ENCODE data around the gene TTC39B. TPM values are rescaled to one million over a fixed set of nuclear protein-coding genes. Genes with fewer than 3 reads are reported as not detected.

The TTC39B gene
- total RNA-seq, 1 donor from 2014 or later, result 8.5 TPM

DNA sequence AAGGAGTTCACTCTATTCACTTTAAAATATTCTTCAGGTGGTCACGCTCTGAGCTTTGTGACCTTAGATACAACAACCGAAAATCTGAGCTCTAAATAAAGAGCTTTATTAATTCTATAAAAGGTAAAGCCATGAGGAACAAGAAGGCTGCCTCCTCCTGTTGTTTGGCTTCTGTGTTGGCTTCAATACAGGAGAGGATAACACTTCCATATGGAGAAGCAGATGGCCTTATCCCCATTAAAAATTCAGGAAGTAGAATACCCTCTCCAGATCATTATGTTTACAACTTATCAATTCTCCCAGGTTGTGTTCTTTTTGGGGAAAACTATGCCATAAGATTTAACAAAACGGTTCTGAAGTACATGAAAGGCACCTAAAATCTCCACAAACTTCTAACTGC, 128.4 kb downstream of the TTC39B start:
- Mint-ChIP-seq H3K27ac (no peak overlapping the region), H3K4me3 (no peak overlapping the region), H3K9me3 (no peaks in the 10 kb centered on the region), H3K4me1 (ENCODE audit: unreplicated experiment) (peaks cover 16% of the 10 kb centered on the region), H3K36me3 (peaks cover 18% of the 10 kb centered on the region), H3K27me3 (no peaks in the 10 kb centered on the region)
- TF ChIP-seq, protein P1, sequence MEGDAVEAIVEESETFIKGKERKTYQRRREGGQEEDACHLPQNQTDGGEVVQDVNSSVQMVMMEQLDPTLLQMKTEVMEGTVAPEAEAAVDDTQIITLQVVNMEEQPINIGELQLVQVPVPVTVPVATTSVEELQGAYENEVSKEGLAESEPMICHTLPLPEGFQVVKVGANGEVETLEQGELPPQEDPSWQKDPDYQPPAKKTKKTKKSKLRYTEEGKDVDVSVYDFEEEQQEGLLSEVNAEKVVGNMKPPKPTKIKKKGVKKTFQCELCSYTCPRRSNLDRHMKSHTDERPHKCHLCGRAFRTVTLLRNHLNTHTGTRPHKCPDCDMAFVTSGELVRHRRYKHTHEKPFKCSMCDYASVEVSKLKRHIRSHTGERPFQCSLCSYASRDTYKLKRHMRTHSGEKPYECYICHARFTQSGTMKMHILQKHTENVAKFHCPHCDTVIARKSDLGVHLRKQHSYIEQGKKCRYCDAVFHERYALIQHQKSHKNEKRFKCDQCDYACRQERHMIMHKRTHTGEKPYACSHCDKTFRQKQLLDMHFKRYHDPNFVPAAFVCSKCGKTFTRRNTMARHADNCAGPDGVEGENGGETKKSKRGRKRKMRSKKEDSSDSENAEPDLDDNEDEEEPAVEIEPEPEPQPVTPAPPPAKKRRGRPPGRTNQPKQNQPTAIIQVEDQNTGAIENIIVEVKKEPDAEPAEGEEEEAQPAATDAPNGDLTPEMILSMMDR (conservative IDR thresholded peaks at IDR 0.05), result no peak
- no peak for DNase-seq (ENCODE audit: extremely low spot score, unreplicated experiment)

DNA sequence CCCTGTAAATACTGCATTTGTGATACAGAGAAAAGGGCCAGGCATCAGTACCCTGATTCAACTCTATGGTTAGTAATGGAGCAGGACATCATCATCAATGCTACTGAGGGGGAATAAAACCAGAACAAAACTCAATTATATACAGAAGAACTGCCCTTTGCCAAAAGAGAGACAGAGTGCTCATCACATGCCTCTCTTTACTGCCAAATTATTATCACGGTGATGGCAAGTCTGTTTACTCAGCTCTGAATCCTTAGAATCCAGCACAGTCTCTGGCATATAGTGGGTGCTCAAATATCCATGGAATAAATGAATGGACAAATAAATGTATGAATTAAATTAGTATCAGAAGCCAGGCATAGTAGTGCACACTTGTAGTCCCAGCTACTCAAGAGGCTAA, 130.2 kb downstream of the TTC39B start:
- peaks cover 9% of the 10 kb centered on the region for H3K4me1 Mint-ChIP-seq (ENCODE audit: unreplicated experiment)
- no peak for DNase-seq (ENCODE audit: extremely low spot score, unreplicated experiment)
- TF ChIP-seq, protein P1 (conservative IDR thresholded peaks at IDR 0.05), result no peak
- H3K27ac Mint-ChIP-seq, result no peak overlapping the region
- peaks cover 16% of the 10 kb centered on the region for H3K36me3 Mint-ChIP-seq
- no peaks in the 10 kb centered on the region for H3K27me3 Mint-ChIP-seq
- H3K4me3 Mint-ChIP-seq, result no peak overlapping the region
- no peaks in the 10 kb centered on the region for H3K9me3 Mint-ChIP-seq

DNA sequence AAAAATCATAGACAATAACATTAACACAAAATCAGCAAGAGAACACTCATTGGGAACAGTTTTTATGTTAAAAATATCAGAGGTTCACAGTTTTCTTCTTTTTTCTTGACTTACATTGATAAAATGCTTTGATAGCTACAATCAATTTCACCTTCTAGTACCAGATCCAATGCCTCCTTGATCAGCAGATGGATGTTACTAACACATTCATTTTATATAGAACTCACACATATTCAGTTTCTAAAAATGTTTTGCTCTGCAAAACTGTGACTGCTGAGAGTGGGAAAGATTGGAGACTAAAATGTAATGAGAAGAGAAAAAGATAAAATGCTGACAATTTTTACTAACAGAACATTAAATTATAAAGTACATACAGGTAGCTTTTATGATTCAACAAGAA, 143.1 kb downstream of the TTC39B start:
- Mint-ChIP-seq H3K4me3 (no peak overlapping the region), H3K4me1 (ENCODE audit: unreplicated experiment) (no peaks in the 10 kb centered on the region), H3K27ac (no peak overlapping the region), H3K36me3 (no peaks in the 10 kb centered on the region), H3K9me3 (no peaks in the 10 kb centered on the region), H3K27me3 (no peaks in the 10 kb centered on the region)
- TF ChIP-seq, protein P1 (conservative IDR thresholded peaks at IDR 0.05), result no peak
- DNase-seq (ENCODE audit: extremely low spot score, unreplicated experiment), result no peak

DNA sequence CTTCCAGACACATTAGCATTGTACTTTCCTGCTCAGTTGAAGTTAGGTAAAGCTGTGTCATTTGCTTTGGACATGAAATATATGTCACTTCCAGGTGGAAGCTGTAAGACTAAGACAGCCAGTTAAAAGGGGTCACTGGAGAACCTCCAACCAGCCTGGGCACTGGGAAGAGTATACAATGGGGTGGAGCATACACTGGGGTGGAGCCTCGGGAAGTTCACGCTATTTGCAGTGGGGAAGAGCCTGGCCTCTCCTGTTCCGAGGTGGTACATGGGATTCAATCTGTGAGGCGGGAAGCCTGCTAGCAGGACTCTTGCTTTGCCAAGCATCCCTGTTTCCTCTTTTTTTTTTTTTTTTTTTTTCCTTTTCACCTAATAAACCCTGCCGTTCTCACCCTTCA, 145.3 kb downstream of the TTC39B start:
- TF ChIP-seq, protein P1 (conservative IDR thresholded peaks at IDR 0.05), result no peak
- no peaks in the 10 kb centered on the region for H3K27me3 Mint-ChIP-seq
- H3K9me3 Mint-ChIP-seq, result no peaks in the 10 kb centered on the region
- H3K4me3 Mint-ChIP-seq, result no peak overlapping the region
- DNase-seq (ENCODE audit: extremely low spot score, unreplicated experiment), result no peak
- H3K4me1 Mint-ChIP-seq (ENCODE audit: unreplicated experiment), result peaks cover 1% of the 10 kb centered on the region
- no peak overlapping the region for H3K27ac Mint-ChIP-seq
- no peaks in the 10 kb centered on the region for H3K36me3 Mint-ChIP-seq

DNA sequence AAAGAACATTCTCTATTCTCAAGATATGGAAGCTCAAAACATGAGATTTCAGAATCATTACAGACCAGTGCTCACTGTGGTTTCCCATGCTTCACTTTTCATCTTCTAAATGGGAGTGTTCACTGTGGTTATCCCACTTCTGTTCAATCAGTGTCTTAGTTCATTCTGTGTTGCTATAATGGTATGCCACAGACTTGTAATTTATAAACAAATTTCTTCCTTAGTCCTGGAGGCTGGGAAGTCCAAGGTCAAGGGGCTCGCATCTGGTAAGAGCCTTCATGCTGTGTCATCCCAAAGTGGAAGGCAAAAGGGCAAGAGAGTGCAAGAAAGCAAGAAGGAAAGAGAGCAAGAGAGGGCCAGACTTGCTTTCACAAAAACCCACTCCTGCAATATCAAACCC, 146.3 kb downstream of the TTC39B start:
- H3K9me3 Mint-ChIP-seq, result no peaks in the 10 kb centered on the region

More for the DNA sequence above, 146.3 kb downstream of the TTC39B start:
- no peaks in the 10 kb centered on the region for H3K36me3 Mint-ChIP-seq
- no peak overlapping the region for H3K4me3 Mint-ChIP-seq
- H3K27ac Mint-ChIP-seq, result no peak overlapping the region
- TF ChIP-seq, protein P1 (conservative IDR thresholded peaks at IDR 0.05), result no peak
- no peaks in the 10 kb centered on the region for H3K27me3 Mint-ChIP-seq
- DNase-seq (ENCODE audit: extremely low spot score, unreplicated experiment), result no peak
- peaks cover 10% of the 10 kb centered on the region for H3K4me1 Mint-ChIP-seq (ENCODE audit: unreplicated experiment)

All from type B pancreatic cell (in vitro differentiated cells).